ENCODE measurements around the gene TMEM217. TPM values are rescaled to one million over a fixed set of nuclear protein-coding genes. Genes with fewer than 3 reads are reported as not detected.
"Not testable (repeated sequence)": the region's sequence is repeated elsewhere in the genome, so short reads cannot be mapped to it uniquely, and the experiment has no call there.

Gene TMEM217
- total and polyA plus RNA-seq, 7 donors, result 0.55 to 5.3 (median 0.80) TPM; not detected in 1

DNA sequence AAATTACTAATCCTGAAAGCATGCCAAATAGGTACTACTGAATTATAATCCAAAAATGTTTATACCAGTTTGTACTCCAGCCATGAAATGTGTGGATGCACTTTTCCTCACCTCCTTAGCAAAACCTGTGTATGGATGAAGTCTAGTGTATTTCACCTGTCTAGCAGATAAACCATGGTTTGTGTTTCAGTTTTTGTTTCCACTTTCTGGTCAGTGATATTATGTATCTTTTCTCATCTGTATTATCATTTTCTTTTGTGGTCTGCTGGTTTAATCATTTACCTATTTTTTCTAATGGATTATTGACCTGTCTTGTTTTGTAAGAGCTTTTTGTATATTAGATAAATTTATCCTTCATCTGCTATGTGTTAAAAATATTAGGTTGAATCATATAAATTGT lies 41.0 kb upstream of the TMEM217 start:
- H3K36me3 ChIP-seq, result peaks cover 0 to 30% (median 10%) of the 10 kb centered on the region in 4 donors
- H3K27ac ChIP-seq, result no peak overlapping the region
- TF ChIP-seq POLR2A (IDR thresholded peaks at IDR 0.05) (no peak), POLR2AphosphoS5 (IDR thresholded peaks at IDR 0.05) (no peak), CTCF (IDR thresholded peaks at IDR 0.05) (no peak)
- H3K9me3 ChIP-seq, result no peaks in the 10 kb centered on the region
- H3K4me1 ChIP-seq, result no peaks in the 10 kb centered on the region
- no peak overlapping the region for H3K4me3 ChIP-seq
- no peak for DNase-seq
- intact Hi-C loops (cut with DNase I), result no loop called here
- no peaks in the 10 kb centered on the region for H3K27me3 ChIP-seq

DNA sequence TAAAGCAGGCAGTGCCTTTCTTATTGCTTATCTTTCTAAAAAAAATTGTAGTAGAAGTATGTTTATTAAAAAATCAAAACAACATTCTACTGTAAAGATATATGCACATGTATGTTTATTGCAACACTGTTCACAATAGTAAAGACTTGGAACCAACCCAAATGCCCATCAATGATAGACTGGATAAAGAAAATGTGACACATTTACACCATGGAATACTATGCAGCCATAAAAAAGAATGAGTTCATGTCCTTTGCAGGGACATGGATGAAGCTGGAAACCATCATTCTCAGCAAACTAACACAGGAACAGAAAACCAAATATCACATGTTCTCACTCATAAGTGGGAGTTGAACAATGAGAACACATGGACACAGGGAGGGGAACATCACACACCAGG lies 39.7 kb upstream of the TMEM217 start:
- H3K9me3 ChIP-seq; DNase-seq; H3K27ac ChIP-seq; intact Hi-C loops (cut with DNase I); H3K27me3 ChIP-seq; H3K4me3 ChIP-seq; H3K4me1 ChIP-seq: not testable (repeated sequence)
- H3K36me3 ChIP-seq, result peaks cover 1 to 27% (median 4%) of the 10 kb centered on the region in 4 donors

- DNase-seq, result no peak
- intact Hi-C loops (cut with DNase I), result no loop called here
- H3K4me3 ChIP-seq, result no peak overlapping the region
- TF ChIP-seq POLR2AphosphoS5 (IDR thresholded peaks at IDR 0.05) (no peak), POLR2A (IDR thresholded peaks at IDR 0.05) (no peak), CTCF (IDR thresholded peaks at IDR 0.05) (no peak), EP300 (IDR thresholded peaks at IDR 0.05) (no peak)
- peaks cover 5 to 48% (median 14%) of the 10 kb centered on the region in 4 donors for H3K36me3 ChIP-seq
- no peak overlapping the region for H3K27ac ChIP-seq
- no peaks in the 10 kb centered on the region for H3K27me3 ChIP-seq
- H3K4me1 ChIP-seq, result no peaks in the 10 kb centered on the region
- H3K9me3 ChIP-seq, result no peaks in the 10 kb centered on the region
Measured at GRCh38 chr6:37293426-37293825, 35.5 kb upstream of the TMEM217 start.

DNA sequence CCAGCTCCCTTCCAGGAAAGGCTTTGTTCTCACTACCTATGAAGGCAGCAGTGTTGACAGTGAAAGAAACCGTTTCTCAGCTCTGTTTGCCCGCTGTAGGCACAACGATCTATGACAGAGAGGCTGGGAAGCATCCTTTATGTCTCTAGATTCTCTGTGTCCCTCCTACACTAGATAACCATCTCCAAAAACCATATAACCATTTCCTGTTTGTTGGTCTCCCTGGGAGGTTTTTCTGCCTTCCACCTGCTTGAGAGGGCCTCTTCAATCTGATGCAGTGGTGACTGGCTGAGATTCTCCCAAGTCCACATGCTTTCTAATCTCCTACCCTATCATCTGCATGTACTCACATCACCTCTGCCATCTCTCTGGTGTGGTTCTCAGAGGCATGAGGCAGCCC lies 32.0 kb upstream of the TMEM217 start:
- no peaks in the 10 kb centered on the region for H3K27me3 ChIP-seq
- H3K4me1 ChIP-seq, result peaks cover 0 to 6% (median 1%) of the 10 kb centered on the region in 4 donors
- no peak overlapping the region for H3K27ac ChIP-seq
- H3K4me3 ChIP-seq, result no peak overlapping the region
- 75 to 87% methylated on average over 3 of the region's 3 CpGs for WGBS, 2 donors
- TF ChIP-seq POLR2A (IDR thresholded peaks at IDR 0.05) (no peak), POLR2AphosphoS5 (IDR thresholded peaks at IDR 0.05) (no peak), CTCF (IDR thresholded peaks at IDR 0.05) (no peak), EP300 (IDR thresholded peaks at IDR 0.05) (no peak)
- no peak for DNase-seq
- no peaks in the 10 kb centered on the region for H3K9me3 ChIP-seq
- intact Hi-C loops (cut with DNase I), result no loop called here
- H3K36me3 ChIP-seq, result peaks cover 5 to 63% (median 14%) of the 10 kb centered on the region in 4 donors

DNA sequence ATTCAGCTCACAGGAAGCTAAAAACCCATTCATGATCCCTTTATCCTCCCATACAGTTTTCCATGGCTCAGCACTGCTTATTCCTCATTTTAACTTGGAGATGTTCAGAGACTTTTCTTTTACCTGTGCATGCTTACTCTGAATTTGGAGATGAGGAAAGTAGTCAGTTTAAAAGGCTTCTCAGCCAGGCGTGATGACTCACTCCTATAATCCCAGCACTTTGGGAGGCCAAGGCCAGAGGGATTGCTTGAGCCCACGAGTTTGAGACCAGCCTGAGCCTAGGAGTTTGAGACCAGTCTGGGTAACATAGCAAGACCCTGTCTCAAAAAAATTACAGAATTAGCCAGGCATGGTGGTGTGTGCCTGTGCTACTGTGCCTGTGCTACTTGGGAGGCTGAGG lies 30.3 kb upstream of the TMEM217 start:
- H3K27me3 ChIP-seq, result no peaks in the 10 kb centered on the region
- peaks cover 5 to 55% (median 13%) of the 10 kb centered on the region in 4 donors for H3K36me3 ChIP-seq
- WGBS, 2 donors, result 82 to 87% methylated on average over 2 of the region's 2 CpGs
- H3K4me1 ChIP-seq, result peaks cover 0 to 23% (median 17%) of the 10 kb centered on the region in 4 donors
- TF ChIP-seq EP300 (IDR thresholded peaks at IDR 0.05) (no peak), POLR2A (IDR thresholded peaks at IDR 0.05) (no peak), POLR2AphosphoS5 (IDR thresholded peaks at IDR 0.05) (no peak), CTCF (IDR thresholded peaks at IDR 0.05) (no peak)
- no peak for DNase-seq
- no peak overlapping the region for H3K27ac ChIP-seq
- intact Hi-C loops (cut with DNase I), result no loop called here
- H3K4me3 ChIP-seq, result no peak overlapping the region
- H3K9me3 ChIP-seq, result no peaks in the 10 kb centered on the region
